MG63 (cell line): ENCODE results near the gene MAGEH1. TPM values are rescaled to one million over a fixed set of nuclear protein-coding genes. Genes with fewer than 3 reads are reported as not detected.
"Not testable (repeated sequence)": the region's sequence is repeated elsewhere in the genome, so short reads cannot be mapped to it uniquely, and the experiment has no call there.

Experiments
- DNase-seq: peaks from one replicate; pipeline ENCODE4 v3.0.0-alpha.2; 2020
- H3K27me3 ChIP-seq: fragments of 250-450 bp; sonication (Bioruptor Pico); 2 replicates; pipeline ENCODE4 v1.5.1; 2020; ENCODE audit warnings: mild to moderate bottlenecking, moderate library complexity
- H3K36me3 ChIP-seq: fragments of 250-450 bp; sonication (Bioruptor Pico); 2 replicates; pipeline ENCODE4 v1.5.1; 2020; ENCODE audit warnings: mild to moderate bottlenecking, moderate library complexity
- H3K4me3 ChIP-seq: fragments of 250-450 bp; sonication (Bioruptor Pico); 2 replicates; pipeline ENCODE4 v1.5.1; 2020; ENCODE audit warnings: mild to moderate bottlenecking, moderate library complexity
- H3K9me3 ChIP-seq: fragments of 250-450 bp; sonication (Bioruptor Pico); 2 replicates; pipeline ENCODE4 v1.5.1; 2020; ENCODE audit warnings: mild to moderate bottlenecking, moderate library complexity
- total RNA-seq: library from RNA; depleted of rRNA; stranded (reverse); fragments of >200 nt; shearing (Covaris generic); gene quantifications from 2 replicates; pipeline ENCODE4 v1.2.3, GENCODE V29; 2014; ENCODE audit warnings: low replicate concordance; rRNA removed

MAGEH1 gene
- 24.2 and 31.5 TPM in 2 replicates for total RNA-seq

DNA sequence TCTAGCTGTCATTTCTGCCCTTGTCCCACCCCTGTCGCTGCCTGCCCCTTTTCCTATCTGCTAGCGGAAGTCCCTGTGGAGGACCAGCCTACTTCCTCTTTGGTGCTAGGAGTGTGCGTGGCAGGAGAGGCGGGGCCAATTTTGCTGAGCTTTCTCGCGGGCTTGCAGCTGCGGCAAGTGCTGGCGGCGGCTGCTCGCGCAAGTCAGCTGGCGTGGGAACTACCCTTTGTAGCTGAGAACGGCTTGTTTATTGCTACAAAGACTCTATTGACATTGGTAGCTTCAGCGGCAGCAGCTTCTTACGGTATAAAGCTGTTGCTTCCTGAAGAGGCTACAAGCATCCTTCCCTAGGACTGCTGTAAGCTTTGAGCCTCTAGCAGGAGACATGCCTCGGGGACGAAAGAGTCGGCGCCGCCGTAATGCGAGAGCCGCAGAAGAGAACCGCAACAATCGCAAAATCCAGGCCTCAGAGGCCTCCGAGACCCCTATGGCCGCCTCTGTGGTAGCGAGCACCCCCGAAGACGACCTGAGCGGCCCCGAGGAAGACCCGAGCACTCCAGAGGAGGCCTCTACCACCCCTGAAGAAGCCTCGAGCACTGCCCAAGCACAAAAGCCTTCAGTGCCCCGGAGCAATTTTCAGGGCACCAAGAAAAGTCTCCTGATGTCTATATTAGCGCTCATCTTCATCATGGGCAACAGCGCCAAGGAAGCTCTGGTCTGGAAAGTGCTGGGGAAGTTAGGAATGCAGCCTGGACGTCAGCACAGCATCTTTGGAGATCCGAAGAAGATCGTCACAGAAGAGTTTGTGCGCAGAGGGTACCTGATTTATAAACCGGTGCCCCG, at the start of gene MAGEH1:
MAGEH1 (plus strand) TSS at position 138 of the 843 bp plus-strand sequence; CDS start at position 386, 248 bp downstream.
- Histone ChIP-seq H3K4me3 (peak within 1 kb of the TSS; percentile 61), H3K9me3 (no peaks in the 10 kb centered on the region), H3K27me3 (no peaks in the 10 kb centered on the region), H3K36me3 (no peaks in the 10 kb centered on the region)
- peak; percentile 78 for DNase-seq

DNA sequence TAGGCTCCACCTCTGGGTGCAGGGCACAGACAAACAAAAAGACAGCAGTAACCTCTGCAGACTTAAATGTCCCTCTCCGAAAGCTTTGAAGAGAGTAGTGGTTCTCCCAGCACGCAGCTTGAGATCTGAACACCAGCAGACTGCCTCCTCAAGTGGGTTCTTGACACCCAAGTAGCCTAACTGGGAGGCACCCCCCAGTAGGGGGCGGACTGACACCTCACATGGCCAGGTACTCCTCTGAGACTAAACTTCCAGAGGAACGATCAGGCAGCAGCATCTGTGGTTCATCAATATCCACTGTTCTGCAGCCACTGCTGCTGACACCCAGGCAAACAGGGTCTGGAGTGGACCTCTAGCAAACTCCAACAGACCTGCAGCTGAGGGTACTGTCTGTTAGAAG, 24.8 kb upstream of the MAGEH1 start:
- not testable (repeated sequence) for H3K36me3 ChIP-seq, H3K27me3 ChIP-seq, DNase-seq, H3K9me3 ChIP-seq, H3K4me3 ChIP-seq

DNA sequence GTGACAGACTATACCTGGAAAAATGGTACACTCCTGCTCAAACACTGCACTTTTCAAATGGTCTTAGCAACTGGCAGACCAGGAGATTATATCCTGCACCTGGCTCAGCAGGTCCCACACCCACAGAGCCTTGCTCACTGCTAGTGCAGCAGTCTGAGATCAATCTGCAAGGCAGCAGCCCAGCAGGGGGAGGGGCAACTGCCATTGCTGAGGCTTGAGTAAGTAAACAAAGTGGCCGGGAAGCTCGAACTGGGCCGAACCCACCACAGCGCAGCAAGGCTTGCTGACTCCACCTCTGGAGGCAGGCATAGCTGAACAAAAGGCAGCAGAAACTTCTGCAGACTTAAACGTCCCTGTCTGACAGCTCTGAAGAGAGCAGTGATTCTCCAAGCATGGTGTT, 8.5 kb upstream of the MAGEH1 start:
- not testable (repeated sequence) for DNase-seq, H3K36me3 ChIP-seq

DNA sequence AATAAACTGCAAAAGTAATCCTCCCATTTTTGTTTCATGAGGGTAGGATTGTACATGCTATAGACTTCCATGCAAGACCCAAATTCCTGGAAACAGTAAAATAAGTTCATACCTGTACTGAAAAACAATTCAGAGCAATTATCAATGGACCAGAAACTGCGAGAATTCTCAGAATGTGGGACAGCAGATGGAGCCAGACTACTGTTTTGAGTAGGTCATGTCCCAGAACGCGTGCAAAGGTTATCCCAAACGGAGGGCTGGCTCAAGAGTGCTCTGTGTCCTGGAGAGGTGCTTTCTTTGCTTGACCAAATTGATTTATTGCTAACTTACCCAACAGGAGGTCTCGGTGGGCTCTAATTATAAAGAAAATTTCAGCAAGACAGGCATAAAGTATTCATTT, 1.7 kb upstream of the MAGEH1 start:
- H3K4me3 ChIP-seq = no peak overlapping the region
- no peak for DNase-seq
- no peaks in the 10 kb centered on the region for H3K36me3 ChIP-seq
- no peaks in the 10 kb centered on the region for H3K9me3 ChIP-seq
- no peaks in the 10 kb centered on the region for H3K27me3 ChIP-seq

More for the DNA sequence above, 8.5 kb upstream of the MAGEH1 start:
- not testable (repeated sequence) for H3K4me3 ChIP-seq, H3K9me3 ChIP-seq, H3K27me3 ChIP-seq

- no peak for DNase-seq
- H3K9me3 ChIP-seq = no peaks in the 10 kb centered on the region
- H3K36me3 ChIP-seq = no peaks in the 10 kb centered on the region
- H3K27me3 ChIP-seq = no peaks in the 10 kb centered on the region
- peak overlapping the region; percentile 61 for H3K4me3 ChIP-seq
Measured at GRCh38 chrX:55451141-55451540, 786 bp upstream of the MAGEH1 start.

GRCh38 chrX:55451626-55451989, 319 bp upstream of the MAGEH1 start:
- Histone ChIP-seq H3K36me3 (no peaks in the 10 kb centered on the region), H3K27me3 (no peaks in the 10 kb centered on the region), H3K4me3 (peak overlapping the region; percentile 61), H3K9me3 (no peaks in the 10 kb centered on the region)
- DNase-seq = no peak

DNA sequence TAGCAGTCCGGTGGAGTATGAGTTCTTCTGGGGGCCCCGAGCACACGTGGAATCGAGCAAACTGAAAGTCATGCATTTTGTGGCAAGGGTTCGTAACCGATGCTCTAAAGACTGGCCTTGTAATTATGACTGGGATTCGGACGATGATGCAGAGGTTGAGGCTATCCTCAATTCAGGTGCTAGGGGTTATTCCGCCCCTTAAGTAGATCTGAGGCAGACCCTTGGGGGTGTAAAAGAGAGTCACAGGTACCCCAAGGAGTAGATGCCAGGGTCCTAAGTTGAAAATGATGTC, 852 bp downstream of the MAGEH1 start:
- no peak for DNase-seq

DNA sequence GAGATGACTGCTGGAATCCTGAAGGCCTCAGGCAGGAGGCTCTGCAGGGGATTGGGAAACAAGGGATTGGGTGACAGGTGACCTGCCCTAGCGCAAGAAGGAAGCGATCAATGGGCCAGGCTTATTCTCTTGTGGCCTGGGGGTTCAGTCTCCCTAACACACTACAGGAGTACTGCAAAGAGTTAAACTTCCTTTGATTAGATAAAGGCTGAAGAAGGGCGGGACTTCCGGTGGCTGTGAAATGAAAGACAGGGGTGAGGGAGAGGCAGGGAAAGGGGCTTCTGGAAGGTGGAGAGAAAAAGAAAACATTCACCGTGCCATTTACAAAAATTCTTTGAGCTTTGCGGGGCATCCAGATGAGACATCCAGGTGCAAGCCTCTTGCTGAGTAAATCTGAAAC, 3.8 kb downstream of the MAGEH1 start:
- not testable (repeated sequence) for DNase-seq, H3K27me3 ChIP-seq, H3K9me3 ChIP-seq, H3K4me3 ChIP-seq, H3K36me3 ChIP-seq

More for the DNA sequence above, 852 bp downstream of the MAGEH1 start:
- H3K27me3 ChIP-seq = no peaks in the 10 kb centered on the region
- H3K4me3 ChIP-seq = peak overlapping the region; percentile 61
- H3K9me3 ChIP-seq = no peaks in the 10 kb centered on the region
- no peaks in the 10 kb centered on the region for H3K36me3 ChIP-seq

- H3K9me3 ChIP-seq, H3K36me3 ChIP-seq, H3K27me3 ChIP-seq, H3K4me3 ChIP-seq, DNase-seq: not testable (repeated sequence)
Measured at GRCh38 chrX:55459426-55459825, 7.5 kb downstream of the MAGEH1 start.

DNA sequence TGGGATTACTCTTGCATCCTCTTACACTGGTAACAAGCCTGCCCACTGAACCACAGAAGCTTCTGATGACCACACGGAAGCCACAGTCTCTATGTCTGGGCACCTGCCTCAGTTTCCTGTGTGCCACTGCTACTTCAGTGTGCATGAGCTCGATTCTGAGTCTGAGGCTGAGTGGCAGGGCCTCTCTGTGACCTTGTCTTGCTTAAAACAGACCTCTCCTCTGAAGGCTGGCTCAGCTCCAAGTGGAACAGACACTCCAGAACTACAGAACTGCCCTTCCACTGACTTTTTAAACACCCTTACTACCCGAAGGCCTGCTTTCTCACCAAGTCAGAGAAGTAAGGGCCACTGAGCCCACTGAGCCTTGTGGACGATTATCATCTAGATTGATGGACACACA, 8.0 kb downstream of the MAGEH1 start:
- not testable (repeated sequence) for H3K4me3 ChIP-seq, H3K9me3 ChIP-seq, H3K36me3 ChIP-seq, H3K27me3 ChIP-seq, DNase-seq

DNA sequence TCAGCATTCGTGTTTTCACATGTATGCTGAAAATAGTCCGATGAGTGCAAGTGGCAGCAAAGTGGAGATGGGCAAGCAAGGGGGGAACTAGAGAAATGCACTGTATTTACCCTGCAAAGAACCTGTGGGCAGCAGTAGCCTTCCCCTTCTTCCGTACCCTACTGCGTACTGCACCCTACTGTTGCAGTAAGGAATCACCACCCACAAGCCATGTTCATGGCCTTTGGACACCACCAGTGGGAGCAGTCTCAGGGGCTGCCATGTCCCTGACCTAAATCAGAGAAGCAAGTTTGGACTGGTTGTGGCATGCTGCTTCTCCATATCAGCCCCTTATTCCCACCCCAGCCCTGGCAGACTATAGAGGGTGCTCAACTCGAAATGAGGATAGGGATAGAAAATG, 12.1 kb downstream of the MAGEH1 start:
- not testable (repeated sequence) for H3K27me3 ChIP-seq, H3K9me3 ChIP-seq, DNase-seq, H3K36me3 ChIP-seq, H3K4me3 ChIP-seq

GRCh38 chrX:55465108-55465507, 13.2 kb downstream of the MAGEH1 start:
- H3K36me3 ChIP-seq, H3K27me3 ChIP-seq, H3K9me3 ChIP-seq, DNase-seq, H3K4me3 ChIP-seq: not testable (repeated sequence)

GRCh38 chrX:55465791-55466190, 13.9 kb downstream of the MAGEH1 start:
- not testable (repeated sequence) for DNase-seq, H3K4me3 ChIP-seq, H3K9me3 ChIP-seq, H3K36me3 ChIP-seq, H3K27me3 ChIP-seq

DNA sequence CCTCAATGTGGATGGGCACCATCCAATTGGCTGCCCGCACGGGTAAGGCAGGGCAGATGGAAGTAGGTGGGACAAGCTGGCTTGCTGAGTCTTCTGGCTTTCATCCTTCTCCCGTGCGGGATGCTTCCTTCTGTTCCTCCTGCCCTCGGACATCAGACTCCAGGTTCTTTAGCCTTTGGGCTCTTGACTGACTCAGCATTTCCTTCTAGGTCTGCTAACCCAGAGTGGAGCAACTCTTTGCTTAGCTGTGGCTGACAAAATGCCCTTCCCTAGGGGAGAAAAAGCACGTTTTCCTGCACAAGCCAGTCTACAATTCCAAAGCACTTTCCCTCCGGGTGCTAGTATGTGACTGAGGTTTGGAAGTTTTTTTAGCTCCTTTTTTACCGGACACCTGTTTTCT, 28.0 kb downstream of the MAGEH1 start:
- H3K27me3 ChIP-seq, H3K36me3 ChIP-seq, DNase-seq, H3K4me3 ChIP-seq, H3K9me3 ChIP-seq: not testable (repeated sequence)

DNA sequence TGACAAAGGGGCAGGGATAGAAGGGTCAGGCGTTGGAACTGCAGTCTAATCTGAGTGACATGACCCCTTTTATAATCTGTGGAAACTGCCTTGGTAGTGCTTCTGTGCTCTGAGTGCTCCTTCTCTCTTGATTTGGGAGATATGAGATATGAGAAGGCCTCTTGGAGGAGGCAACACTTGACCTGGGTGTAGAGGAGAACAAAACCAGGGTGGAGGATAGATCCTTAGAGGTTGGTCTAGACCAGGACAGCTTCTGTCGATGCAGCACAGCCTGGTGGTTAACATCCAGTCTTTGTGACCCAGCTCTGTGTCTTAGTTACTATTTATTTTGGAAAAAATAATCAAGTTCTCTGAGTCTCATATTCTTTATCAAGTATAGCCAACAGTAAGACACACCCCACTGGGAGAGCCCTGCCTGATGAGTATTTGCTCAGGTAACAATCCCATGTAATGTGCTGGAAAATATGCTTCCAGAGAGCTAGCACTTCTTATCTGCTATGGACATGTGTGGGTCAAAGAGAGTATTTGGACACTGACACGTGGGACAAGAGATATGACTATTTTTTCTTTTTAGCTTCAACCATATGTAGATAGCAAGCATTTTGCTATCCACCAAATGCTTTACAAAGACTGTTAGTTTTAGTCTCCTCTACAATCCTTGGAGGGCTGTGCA, 28.6 kb downstream of the MAGEH1 start:
- no peaks in the 10 kb centered on the region for H3K27me3 ChIP-seq
- no peak for DNase-seq
- no peaks in the 10 kb centered on the region for H3K9me3 ChIP-seq
- H3K4me3 ChIP-seq = no peak overlapping the region
- no peaks in the 10 kb centered on the region for H3K36me3 ChIP-seq

DNA sequence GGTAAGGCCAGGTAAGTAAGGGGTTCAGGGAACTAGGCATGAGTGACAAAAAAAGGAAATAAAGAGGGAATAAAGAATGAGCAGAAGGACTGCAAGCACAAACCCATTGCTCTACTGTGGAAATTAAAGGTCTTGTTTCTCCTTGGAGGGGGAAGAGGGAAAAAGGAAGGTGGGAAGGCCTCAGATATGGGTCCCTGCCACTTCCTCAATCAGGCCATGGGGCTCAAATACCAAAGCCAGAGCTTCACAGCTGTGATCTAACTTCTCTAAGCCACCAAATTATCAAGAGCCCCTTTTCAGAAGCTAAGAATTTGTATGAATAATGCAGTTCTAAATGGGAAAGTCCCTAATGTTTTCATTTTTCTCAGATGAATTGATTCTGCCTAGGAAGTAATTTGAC, 33.0 kb downstream of the MAGEH1 start:
- no peak for DNase-seq
- Histone ChIP-seq H3K36me3 (no peaks in the 10 kb centered on the region), H3K4me3 (no peak overlapping the region), H3K9me3 (no peaks in the 10 kb centered on the region), H3K27me3 (no peaks in the 10 kb centered on the region)

DNA sequence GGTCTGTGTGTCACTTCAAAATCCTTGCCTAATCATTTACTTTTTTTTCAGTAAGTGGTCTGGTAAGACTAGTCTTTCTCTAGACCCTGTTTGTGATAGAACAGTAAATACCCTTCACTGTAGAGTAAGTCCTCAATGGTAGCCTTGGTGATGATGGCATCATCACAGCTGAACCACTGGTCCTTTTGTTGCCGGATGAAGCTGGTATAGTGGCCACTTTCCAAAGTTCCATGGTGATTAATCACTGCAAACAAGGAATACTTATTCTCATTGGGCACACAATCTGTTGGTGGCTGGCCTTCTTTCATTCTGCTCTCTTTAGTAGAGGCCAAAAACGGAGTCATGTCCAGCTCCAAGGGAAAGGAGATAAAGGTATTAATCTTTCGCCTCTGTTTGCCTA, 34.8 kb downstream of the MAGEH1 start:
- no peaks in the 10 kb centered on the region for H3K36me3 ChIP-seq
- no peaks in the 10 kb centered on the region for H3K27me3 ChIP-seq
- DNase-seq = peak; percentile 24
- no peaks in the 10 kb centered on the region for H3K9me3 ChIP-seq
- no peak overlapping the region for H3K4me3 ChIP-seq

GRCh38 chrX:55487143-55487542, 35.2 kb downstream of the MAGEH1 start:
- DNase-seq = no peak
- no peaks in the 10 kb centered on the region for H3K27me3 ChIP-seq
- H3K36me3 ChIP-seq = no peaks in the 10 kb centered on the region
- no peak overlapping the region for H3K4me3 ChIP-seq
- no peaks in the 10 kb centered on the region for H3K9me3 ChIP-seq
